Prostate gland (tissue), 2 donors: ENCODE measurements around the gene C2orf80.

Experiments used
- POLR2A ChIP-seq: fragments of 450-650 bp; IDR thresholded peaks from one replicate; pipeline ENCODE4 v1.6.1; 2016; ENCODE audit warnings: antibody characterized with exemption, mild to moderate bottlenecking
- POLR2AphosphoS5 ChIP-seq: sonication (generic); formaldehyde crosslinking; IDR thresholded peaks from one replicate; pipeline ENCODE4 v1.6.1; 2017; ENCODE audit warnings: antibody characterized with exemption
- TF ChIP-seq, protein P1 (sequence below), 4 experiments: fragments of 200-600 bp in 2 of 4; fragments of 450-650 bp in 2 of 4; sonication (generic) in 2 of 4; IDR thresholded peaks; 1 replicate in 3 of 4; 2 replicates in 1 of 4; pipeline ENCODE4 v1.5.1; 2016 to 2019; ENCODE audit warnings: antibody characterized with exemption in 4 of 4, mild to moderate bottlenecking in 2 of 4, moderate library complexity in 2 of 4

DNA sequence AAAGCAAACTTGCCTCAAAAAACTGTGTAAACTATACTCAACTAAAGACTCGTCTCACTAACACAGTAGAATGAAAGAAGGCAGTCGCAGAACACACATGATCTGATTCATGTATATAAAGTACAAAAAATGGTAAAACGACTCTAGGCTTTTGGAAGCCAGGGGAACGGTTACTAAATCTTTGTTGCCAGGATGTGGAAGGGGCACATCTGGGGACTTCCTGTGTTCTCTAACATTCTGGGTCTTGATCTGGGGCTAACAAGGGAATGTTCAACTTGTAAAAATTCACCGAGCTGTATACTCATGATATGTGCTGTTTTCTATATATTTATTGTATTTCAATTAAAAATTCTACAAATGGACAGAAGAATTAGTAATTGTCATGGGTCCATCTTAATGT is 14.3 kb upstream of the C2orf80 start:
- TF ChIP-seq, protein P1, sequence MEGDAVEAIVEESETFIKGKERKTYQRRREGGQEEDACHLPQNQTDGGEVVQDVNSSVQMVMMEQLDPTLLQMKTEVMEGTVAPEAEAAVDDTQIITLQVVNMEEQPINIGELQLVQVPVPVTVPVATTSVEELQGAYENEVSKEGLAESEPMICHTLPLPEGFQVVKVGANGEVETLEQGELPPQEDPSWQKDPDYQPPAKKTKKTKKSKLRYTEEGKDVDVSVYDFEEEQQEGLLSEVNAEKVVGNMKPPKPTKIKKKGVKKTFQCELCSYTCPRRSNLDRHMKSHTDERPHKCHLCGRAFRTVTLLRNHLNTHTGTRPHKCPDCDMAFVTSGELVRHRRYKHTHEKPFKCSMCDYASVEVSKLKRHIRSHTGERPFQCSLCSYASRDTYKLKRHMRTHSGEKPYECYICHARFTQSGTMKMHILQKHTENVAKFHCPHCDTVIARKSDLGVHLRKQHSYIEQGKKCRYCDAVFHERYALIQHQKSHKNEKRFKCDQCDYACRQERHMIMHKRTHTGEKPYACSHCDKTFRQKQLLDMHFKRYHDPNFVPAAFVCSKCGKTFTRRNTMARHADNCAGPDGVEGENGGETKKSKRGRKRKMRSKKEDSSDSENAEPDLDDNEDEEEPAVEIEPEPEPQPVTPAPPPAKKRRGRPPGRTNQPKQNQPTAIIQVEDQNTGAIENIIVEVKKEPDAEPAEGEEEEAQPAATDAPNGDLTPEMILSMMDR (IDR thresholded peaks at IDR 0.05): no peak
- TF ChIP-seq POLR2A: no peak
- TF ChIP-seq POLR2AphosphoS5: no peak
